HG03442 (cell line): ENCODE measurements around the gene ANTXRL.
"Not testable (repeated sequence)": the region's sequence is repeated elsewhere in the genome, so short reads cannot be mapped to it uniquely, and the experiment has no call there.

Source experiments
- ATAC-seq: cut with Tn5 transposase; IDR thresholded peaks from one replicate; pipeline ENCODE4 v1.9.1; 2021; ENCODE audit warnings: mild to moderate bottlenecking, moderate library complexity; ENCODE audit not compliant: unreplicated experiment

The ANTXRL gene

DNA sequence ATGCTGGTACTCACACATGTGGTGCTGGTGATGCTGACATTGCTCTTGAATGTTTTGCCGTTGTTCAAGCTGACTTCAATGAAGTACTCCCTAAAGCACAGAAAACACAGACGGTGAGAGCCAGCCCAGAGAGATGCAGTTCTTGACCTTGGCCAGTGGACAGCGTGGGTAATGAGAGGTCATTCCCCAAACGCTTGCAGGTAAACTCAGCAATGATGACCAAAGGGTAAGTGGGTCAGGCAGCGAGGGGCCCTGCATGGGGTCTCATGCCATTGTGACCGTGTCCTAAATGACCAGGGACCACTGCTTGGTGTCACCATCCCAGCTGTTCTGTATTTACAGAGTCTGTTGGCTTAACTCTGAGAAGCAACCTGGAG, 32.8 kb upstream of the ANTXRL start:
- ATAC-seq = no peak

DNA sequence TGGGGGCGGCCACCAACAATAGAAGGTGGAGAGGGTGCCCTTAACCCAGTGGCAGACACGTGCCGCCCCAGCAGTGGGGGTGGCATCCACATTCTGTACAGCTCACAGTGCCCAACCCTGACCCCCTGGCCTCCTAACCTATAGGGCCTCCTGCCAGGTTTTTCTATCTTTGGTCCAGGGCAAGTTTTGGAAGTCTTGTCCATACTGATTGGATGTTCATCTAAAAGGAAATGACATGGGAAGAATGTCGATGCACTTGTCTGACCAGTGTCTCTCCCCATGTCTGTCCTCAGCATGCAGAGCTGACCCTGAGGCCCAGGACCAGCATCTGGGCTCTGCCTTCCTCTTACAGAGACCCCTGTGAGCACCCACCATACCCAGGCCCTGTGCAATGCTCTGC, 32.3 kb upstream of the ANTXRL start:
- ATAC-seq = no peak

DNA sequence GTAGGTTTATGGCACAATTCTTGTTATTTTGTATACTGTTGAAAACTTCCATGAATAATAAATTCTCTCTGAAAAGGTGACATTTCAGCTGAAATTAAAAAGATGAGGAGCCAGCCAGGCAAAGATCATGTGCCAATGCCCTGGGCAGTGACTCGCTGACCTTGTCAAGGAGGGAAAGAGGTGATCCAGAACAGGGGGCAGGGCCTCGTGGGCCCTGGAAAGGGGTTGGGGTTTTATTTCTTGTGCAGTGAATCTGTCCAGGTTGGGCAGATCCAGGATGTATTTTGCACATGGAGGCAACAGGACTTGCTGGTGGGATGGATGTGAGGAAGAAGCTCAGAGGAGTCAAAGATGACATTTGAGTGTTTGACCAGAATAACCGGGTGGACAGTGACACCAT, 31.6 kb upstream of the ANTXRL start:
- not testable (repeated sequence) for ATAC-seq

DNA sequence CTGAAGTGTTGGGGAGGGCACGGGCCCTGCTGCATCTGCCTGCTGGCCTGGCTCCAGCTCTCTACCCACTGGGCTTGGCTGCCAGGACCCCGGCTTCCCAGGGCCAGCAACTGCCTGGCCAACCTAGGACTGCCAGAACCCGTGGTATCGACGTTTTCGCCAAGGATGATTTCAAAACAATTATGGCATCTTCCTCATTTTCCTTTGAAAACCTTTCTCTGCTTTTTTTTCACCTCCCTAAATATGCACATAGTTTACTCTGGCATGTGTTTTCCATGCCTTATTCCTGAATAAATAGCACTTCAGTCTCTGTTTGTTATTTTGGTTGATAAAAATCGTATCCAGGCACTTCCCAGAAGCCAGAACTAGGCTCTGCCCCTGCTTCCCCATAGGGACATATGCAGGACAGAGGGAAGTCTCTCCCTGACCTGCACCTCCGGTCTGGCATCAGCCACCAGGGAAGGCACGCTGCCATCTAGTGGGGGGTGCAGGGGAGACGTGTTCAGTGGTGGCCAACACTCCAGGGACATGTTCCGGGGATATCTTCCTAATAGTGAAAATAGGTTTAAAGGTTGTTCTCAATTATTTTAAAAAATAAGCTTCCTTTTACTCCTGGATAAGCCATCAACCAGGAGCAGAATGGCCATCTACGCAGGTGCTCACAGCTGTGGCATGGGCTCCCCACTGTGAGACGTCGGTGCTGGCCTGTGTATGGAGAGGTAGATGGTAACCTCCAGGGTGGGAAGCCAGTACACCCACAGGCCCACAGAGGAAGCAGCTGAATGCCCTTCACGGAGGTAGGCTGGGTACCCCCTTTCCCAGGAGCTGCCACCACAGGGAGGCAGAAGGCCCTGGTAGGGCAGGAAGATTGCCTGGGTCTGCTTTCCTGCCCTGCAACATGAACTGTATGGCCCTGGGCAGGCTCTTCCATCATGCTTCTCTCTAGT, 30.7 kb upstream of the ANTXRL start:
- ATAC-seq = no peak

DNA sequence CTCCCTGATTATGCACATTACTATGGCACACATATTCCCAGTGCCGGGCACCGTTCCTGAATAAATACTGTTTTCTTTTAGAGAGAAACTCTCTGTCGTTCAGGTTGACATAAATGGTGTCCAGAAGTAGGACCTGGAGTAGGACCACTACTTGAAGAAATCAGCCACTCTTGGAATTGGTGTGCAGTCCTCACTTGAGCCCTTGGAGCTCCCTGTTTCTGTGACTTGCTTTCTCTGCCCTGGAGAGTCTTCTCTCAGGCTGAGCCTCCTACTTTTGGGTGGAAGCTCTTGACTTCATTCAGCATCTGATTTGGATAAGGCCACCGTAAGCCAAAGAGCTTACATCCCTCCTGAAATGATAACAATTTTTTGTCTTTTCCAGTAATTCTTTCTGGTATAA, 29.7 kb upstream of the ANTXRL start:
- no peak for ATAC-seq

DNA sequence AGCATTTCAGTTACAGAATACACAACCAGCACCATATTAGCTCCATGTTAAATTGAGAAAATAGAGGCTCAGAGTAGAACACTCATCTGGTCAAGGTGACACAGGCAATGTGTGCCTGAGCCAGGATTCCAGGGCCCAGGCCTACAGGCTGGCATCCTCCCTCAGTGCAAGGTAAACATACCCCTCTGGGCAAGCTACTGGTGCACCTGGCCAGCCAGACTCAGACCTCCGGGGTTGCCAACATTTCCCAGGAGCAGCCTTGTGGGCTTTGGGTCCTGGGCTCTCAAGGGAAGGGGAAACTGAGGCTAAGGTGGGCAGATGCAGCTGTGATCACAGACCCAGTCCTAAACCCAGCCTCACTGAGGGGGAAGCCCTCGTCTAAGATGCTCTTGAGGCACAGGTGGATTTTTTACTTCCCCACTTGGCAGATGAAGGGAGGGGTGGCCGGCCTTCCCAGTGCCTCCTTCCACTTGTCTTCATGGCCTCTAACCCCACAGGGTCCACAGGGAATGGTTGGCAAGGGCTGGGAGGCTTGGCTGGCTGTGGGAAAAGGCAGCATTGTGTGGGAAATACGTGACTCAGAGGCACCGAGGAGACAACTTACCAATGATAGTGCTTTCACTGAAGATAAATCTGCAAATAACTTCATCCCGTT, 23.8 kb upstream of the ANTXRL start:
- not testable (repeated sequence) for ATAC-seq

DNA sequence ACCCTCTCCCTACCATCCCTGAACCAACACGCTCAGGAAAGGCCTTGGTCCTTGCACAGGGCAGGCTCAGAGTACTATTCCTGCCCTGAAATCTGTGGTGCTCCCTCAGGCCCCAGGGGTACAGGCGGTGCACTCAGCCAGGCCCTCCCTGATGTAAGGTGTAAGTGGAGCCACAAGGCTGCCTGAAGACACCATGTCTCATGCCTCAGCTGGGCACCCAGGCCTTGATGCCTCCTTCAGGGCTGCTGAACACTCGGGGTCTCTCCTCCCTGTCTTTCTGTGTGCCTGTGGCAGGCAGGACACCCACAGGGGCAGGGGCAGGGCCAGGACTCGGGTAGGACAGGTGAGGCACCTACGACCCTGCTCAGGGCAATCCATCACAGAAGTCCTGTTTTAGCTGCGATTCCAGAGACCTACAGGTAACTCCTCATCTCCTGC, 22.9 kb upstream of the ANTXRL start:
- no peak for ATAC-seq

DNA sequence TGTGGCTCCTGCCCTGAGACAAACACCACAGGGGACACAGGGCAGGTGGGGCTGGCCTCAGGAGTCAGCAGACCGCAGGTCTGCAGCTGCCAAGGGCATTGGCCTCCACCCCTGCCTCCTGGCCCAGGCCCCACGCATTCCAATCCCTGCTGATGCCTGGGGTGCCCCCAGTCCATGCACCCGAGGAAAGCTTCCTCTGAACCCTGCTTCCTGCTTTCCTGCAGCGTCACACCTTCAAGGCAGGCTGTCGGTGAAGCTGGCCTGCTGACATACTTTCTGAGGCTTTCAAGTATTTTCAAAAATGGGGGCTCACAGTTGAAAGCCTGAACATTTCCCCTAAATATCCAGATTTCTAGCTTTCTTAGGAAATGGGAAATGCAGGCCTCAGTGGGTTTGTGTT, 22.5 kb upstream of the ANTXRL start:
- ATAC-seq = no peak

DNA sequence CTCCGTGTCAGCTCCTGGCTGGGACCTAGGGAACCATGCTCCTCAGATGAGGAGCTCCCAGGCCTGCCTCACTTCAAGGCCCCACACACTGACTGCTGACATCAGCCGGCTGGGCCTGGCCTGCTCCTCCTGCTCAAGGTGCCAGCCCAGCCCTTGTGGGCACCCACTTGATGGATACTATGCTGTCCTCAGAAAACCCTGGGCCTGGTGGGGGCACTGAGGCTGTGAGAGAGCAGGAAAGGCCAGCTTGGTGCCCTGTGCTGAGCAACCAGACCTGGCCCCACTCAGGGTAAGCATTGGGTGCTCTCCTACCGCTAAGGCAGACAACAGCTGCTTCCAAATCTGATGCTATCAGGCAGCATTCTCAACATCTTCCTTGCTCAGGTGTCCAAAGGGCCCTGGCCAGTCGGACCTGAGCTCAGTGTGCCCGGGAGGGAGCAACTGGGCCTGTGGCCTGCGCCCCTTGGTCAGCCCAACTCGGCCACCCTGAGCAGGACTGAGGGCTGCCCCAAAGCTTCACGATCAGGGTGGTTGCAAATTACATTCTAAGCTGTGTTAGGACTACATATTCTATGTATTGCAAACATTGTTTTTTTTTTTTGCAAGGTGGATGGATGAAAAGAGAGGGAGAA, 21.9 kb upstream of the ANTXRL start:
- ATAC-seq = no peak

DNA sequence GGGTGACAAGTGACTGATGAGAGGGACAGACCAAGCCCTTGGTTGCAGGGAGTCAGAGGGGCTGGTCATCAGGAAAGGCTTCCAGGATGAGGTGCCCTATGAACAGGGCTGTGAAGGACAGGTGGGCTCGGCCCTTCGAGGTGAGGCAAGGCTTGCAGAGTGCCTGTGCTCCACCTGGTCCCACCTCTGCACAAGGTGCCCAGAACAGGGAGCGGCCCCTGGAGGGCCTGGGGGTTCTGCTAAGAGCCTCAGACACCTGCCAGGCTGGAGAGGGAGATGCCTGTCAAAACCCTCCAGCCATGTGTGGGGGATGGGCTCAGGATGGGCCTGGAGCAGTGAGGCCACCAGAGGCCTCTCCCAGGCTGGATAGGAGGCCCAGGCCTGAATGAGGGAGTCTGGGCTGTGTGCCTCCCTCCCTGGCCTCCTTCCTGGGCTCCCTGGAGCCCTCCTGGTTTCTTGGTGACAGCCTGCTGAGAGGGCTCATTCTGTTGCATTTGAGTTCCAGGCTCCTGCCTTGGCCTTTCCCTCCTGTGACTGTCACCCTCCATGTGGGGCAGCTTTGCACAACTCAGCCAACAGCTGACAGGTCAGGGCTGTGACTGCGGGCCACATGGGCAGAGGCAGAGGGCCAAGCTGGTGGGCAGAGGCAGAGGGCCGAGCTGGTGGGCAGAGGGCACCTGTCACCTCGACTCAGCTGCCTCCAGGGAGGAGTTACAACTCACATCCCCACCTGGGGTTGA, 21.1 kb upstream of the ANTXRL start:
- not testable (repeated sequence) for ATAC-seq

DNA sequence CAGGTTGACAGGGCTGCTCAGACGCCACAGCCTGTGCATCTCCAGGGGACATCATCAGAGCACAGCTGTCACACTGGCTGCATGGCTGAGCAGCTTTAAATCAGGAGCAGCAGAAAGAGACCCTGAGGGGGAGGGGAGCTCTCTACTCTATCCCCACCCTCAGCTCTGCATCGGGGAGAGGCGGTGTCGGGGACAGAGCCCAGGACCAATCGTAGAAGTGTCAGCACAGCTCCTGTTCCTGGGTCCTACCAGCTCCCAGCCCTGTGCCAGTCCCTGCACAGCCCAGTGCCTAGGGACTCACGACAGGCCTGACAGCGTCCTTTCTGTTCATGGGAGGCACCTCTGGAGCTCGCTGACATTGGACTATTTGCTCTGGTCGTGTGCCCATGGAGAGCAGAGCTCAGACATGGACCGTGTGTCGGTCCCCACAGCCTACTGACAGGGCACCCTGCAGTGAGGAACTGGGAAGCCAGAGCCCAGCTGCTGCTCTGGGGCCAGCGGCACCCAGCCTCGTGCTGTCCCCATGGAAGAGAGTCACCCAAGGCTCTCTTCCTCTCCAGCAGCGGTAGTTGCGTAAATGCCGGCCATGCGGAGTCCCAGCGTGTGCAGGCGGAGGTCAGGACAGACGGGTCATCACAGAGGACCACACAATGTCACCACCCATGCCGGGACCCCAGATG, 20.4 kb upstream of the ANTXRL start:
- no peak for ATAC-seq

DNA sequence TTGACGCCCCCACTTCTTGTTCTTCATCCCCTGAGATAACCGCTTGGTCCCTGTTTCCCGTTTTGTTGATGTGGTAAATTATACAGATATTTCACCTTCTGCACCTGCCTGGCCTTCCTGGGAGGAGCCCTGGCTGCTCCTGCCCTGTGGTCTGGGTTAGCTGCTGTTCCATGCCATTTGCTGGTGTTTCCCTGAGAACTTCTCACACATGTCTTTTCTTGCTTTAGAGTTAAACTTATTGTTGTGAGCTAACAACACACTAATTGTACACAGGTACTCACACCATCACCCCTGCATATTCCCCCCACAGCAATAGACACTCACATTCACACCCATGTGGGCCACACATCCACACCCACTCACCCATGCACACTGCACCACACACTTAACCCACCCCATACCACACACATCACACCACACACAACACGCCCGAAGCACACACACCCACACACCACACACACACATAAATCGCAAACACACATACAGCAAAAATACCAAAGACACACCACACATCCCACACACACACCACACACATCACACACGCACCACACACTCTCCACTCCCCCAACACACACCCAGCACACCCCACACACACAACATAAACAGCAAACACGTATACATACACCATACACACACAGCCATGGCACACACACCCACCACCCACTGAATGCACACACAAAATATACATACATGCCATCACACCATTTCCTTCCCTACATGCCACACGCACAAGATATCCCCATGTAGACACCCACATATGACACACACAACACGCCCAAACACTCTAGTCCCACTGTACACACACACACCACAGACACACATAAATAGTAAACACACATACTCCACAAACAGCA, 19.4 kb upstream of the ANTXRL start:
- ATAC-seq = no peak

DNA sequence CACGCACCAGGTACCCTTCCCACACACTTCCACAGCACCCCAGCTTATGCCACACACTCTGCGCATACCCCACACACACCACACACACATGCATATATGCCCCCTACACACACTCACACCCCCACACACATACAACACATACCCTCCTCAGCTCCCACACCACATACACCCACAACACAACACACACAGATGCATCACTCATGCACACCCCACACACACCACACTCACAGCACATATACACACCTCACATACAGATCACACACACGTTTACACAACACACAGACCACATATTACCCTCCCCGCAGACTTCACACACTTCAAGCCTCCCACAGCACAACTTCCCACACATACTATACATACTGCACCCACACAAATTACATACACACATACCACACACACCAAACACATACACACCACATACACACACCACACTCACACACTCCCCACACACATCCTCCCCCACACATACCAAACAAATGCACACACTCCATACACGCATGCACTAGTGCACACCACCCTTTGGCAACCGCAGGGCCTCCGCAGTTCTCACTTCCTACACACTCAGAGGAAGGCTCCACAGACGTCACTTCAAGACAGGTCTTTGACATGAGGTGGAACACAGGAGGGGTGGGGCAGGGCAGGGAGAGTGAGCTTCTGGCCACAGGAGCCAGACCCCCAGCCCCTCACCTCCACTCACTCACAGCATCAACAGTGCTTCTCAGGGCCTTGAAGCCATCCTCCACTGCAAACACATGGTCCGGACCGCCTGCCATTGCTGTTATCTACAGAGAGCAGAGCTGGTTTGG, 18.5 kb upstream of the ANTXRL start:
- ATAC-seq = peak; percentile 44

DNA sequence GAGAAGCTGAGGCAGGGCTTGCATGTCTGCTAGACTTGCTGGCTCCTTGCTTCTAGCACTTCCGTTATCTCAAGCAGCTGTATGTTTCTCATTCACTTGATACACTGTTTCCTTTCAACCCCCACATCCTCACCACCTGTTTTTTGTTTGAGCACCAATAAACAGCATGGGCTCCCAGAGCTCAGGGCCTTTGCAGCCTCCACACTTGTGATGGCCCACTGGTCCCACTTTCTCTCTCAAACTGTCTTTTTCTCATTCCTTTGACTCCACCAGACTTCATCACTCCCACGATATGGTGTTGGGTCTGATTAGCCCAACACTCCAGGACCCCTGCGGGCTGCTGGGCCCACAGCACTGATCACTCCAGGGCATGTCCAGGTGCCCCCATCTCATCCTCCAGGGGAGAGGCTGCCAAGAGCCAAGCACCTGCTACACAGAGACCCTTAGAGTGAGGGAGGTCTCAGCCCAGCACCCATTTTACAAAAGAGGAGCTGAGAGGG, 17.2 kb upstream of the ANTXRL start:
- not testable (repeated sequence) for ATAC-seq

DNA sequence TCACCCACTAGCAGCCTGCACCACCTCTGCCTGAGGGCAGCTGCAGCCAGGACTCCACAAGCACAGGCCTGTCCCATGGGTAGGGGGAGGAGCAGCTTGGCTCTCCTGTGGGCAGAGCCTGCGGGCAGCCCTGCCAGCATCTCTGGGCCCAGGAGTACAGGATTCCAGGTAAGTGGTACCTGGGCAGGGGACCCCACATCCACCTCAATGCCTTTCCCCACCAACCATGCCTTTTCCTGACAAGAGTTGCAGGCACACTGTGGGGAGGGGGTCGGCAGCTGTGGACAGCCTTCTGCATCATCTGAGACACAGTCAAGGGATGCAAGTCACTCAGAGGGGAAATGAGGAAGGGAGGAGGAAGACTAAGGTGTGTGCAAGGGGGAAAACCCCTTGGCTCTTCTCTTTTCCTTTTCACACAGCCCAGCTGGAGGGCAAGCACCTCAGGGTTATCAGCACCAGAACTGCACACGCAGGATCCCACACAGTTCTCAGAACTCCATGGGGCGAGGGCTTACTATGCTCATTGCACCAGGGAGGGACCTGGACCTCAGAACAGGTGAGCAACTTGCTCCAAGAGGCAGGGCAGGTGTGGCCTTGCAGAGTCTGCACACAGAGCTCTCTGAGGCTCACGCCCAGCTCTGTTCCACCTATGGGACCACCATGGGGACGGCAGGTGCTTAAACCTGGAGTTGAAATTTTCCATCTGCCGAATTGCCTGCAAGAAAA, 16.5 kb upstream of the ANTXRL start:
- no peak for ATAC-seq

DNA sequence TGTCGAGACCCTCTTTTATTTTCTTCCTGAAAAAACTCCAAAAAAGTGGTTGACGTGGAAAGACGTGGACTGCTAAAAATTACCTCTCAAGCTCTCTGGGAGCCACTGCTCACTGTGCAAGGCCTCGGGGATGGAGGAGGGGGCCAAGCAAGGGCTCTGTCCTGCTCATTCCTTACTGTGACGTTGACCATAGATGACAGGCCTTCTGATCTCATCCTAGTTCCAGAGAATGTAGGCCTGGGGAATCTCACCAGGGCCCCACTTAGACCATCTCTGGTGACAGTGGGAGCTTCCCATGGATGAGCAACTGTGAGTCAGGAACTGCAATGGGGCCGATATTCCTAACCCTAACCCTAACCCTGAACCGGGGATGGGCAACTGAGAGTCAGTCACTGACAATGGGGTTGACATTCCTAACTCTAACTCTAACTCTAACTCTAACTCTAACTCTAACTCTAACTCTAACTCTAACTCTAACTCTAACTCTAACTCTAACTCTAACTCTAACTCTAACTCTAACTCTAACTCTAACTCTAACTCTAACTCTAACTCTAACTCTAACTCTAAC, 15.8 kb upstream of the ANTXRL start:
- ATAC-seq = not testable (repeated sequence)

DNA sequence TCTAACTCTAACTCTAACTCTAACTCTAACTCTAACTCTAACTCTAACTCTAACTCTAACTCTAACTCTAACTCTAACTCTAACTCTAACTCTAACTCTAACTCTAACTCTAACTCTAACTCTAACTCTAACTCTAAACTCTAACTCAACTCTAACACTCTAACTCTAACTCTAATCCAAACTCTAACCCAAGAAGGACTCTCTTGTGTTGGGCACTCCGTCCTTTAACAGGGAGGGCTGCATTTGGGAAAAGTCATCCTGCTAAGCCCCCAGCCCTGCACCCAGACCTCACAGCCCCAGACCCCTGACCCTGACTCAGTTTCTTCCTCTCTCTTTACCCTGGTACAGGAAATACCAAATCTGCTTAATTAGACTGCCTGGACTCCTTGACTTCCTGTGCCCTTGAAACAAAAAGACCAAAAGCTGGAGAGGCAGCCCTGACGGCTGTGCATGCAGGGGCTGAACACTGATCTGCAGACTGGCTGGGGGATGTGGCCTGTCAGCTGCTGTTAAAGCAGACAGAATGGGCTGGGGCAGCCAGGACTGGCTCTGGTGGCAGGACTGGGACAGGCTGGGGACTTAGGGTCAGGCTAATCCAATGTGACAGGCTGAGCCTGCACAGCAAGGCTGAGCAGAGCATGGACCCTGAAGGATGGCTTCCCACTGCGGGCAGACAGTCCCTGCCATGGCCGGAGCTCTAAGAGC, 14.8 kb upstream of the ANTXRL start:
- not testable (repeated sequence) for ATAC-seq
